HepG2 (cell line): ENCODE results near the gene VWC2L.

Experiments used
- EEA1 ChIP-seq: sonication (generic); formaldehyde crosslinking; IDR thresholded peaks from 2 replicates; pipeline ENCODE4 v1.5.1; 2020; ENCODE audit warnings: mild to moderate bottlenecking, missing genetic modification reagents, borderline replicate concordance
- KAT7 ChIP-seq: IDR thresholded peaks from 2 replicates; pipeline ENCODE4 v1.6.1; 2018; ENCODE audit warnings: borderline replicate concordance, missing compliant biosample characterization
- MAFK ChIP-seq, 2 experiments: IDR thresholded peaks in 1 of 2; conservative IDR thresholded peaks in 1 of 2; 2 replicates each; pipeline ENCODE4 v1.6.1; 2011; ENCODE audit warnings: improper control_type of control experiment in 2 of 2, low read length in 2 of 2
- YEATS4 ChIP-seq: sonication (generic); formaldehyde crosslinking; IDR thresholded peaks from 2 replicates; pipeline ENCODE4 v1.4.0; 2020; ENCODE audit warnings: missing genetic modification reagents, borderline replicate concordance
- ZBTB21 ChIP-seq: sonication (generic); formaldehyde crosslinking; IDR thresholded peaks from 2 replicates; pipeline ENCODE4 v1.4.0; 2020; ENCODE audit warnings: missing genetic modification reagents
- TF ChIP-seq, protein P1 (sequence below): sonication (generic); formaldehyde crosslinking; IDR thresholded peaks from 2 replicates; pipeline ENCODE4 v1.5.0; 2020; ENCODE audit warnings: mild to moderate bottlenecking, missing genetic modification reagents, moderate library complexity
- TF ChIP-seq, protein P2 (sequence below): sonication (generic); formaldehyde crosslinking; IDR thresholded peaks from 2 replicates; pipeline ENCODE4 v1.5.0; 2020; ENCODE audit warnings: missing genetic modification reagents
- TF ChIP-seq, protein P3 (sequence below): IDR thresholded peaks from 2 replicates; pipeline ENCODE4 v1.6.1; 2016; ENCODE audit warnings: low read depth, borderline replicate concordance

DNA sequence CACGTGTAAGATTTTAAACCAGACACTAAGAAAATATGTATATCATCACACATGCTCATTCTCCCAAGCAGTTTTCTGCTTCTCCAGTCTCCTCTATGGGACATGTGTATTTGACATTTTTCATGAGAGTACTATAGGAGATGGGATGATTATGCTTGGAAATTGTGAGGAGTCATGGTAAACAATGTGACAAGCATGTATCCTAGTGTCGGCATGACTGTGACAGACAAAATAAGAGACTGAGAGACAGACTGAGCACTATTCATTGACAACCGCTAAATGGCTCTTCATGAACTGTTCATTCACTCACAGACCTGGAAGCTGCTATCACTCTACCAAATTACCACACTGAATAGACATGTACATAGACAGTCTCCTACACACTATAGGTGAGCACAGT is 127.1 kb downstream of the VWC2L start:
- TF ChIP-seq KAT7 (CRISPR knock-in tag) (no peak), EEA1 (CRISPR knock-in tag) (no peak), MAFK (conservative IDR thresholded peaks at IDR 0.05 in 1 of 2, IDR thresholded peaks at IDR 0.05 in 1 of 2; ENCODE audit: low read length in 2 of 2) (no peak), YEATS4 (CRISPR knock-in tag) (no peak), ZBTB21 (no peak)
- TF ChIP-seq, protein P1, sequence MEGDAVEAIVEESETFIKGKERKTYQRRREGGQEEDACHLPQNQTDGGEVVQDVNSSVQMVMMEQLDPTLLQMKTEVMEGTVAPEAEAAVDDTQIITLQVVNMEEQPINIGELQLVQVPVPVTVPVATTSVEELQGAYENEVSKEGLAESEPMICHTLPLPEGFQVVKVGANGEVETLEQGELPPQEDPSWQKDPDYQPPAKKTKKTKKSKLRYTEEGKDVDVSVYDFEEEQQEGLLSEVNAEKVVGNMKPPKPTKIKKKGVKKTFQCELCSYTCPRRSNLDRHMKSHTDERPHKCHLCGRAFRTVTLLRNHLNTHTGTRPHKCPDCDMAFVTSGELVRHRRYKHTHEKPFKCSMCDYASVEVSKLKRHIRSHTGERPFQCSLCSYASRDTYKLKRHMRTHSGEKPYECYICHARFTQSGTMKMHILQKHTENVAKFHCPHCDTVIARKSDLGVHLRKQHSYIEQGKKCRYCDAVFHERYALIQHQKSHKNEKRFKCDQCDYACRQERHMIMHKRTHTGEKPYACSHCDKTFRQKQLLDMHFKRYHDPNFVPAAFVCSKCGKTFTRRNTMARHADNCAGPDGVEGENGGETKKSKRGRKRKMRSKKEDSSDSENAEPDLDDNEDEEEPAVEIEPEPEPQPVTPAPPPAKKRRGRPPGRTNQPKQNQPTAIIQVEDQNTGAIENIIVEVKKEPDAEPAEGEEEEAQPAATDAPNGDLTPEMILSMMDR (CRISPR knock-in tag) = no peak
- TF ChIP-seq, protein P2, sequence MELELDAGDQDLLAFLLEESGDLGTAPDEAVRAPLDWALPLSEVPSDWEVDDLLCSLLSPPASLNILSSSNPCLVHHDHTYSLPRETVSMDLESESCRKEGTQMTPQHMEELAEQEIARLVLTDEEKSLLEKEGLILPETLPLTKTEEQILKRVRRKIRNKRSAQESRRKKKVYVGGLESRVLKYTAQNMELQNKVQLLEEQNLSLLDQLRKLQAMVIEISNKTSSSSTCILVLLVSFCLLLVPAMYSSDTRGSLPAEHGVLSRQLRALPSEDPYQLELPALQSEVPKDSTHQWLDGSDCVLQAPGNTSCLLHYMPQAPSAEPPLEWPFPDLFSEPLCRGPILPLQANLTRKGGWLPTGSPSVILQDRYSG (CRISPR knock-in tag) = no peak
- TF ChIP-seq, protein P3, sequence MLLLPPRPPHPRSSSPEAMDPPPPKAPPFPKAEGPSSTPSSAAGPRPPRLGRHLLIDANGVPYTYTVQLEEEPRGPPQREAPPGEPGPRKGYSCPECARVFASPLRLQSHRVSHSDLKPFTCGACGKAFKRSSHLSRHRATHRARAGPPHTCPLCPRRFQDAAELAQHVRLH (CRISPR knock-in tag) = no peak
